Common myeloid progenitor, CD34-positive (primary cell): Measurements from ENCODE around the gene SFT2D3.

ENCODE experiments used
- CTCF ChIA-PET: fragments of 350-600 bp; sonication (Branson Sonifier 250); formaldehyde crosslinking; loops from one replicate; lab custom pipeline; 2021; ENCODE audit warnings: antibody characterized with exemption; lab: Charles Lee
- POLR2A ChIA-PET: fragments of 350-600 bp; sonication (Branson Sonifier 250); formaldehyde crosslinking; loops from one replicate; lab custom pipeline; 2021; ENCODE audit warnings: antibody characterized with exemption; lab: Charles Lee
- DNase-seq, 3 donors: peaks; one replicate each; pipeline versions ENCODE4 v3.0.0 to v3.0.0-alpha.2; 2013
- H3K27ac ChIP-seq, 2 experiments: 1 replicate in 1 of 2; 2 replicates in 1 of 2; pipeline ENCODE4 v1.7.0; 2013; ENCODE audit warnings: inconsistent platforms in 2 of 2, low read length in 2 of 2, mild to moderate bottlenecking in 2 of 2, low read depth in 1 of 2, moderate library complexity in 1 of 2; ENCODE audit not compliant: severe bottlenecking in 2 of 2, insufficient read depth in 1 of 2, poor library complexity in 1 of 2
- H3K27me3 ChIP-seq, 5 experiments: replicated peaks in 2 of 5; 1 replicate in 3 of 5; 2 replicates in 2 of 5; pipeline versions ENCODE4 v1.6.1 to v1.7.0; 2013; ENCODE audit warnings: low read length in 4 of 5, mild to moderate bottlenecking in 2 of 5, moderate library complexity in 2 of 5, inconsistent platforms in 1 of 5; ENCODE audit not compliant: insufficient read depth in 5 of 5, control insufficient read depth in 4 of 5
- H3K36me3 ChIP-seq, 4 experiments: 1 replicate in 2 of 4; 2 replicates in 2 of 4; pipeline versions ENCODE4 v1.6.1 to v1.7.0; 2013; ENCODE audit warnings: low read length in 3 of 4, control low read depth in 1 of 4, mild to moderate bottlenecking in 1 of 4; ENCODE audit not compliant: control insufficient read depth in 4 of 4, insufficient read depth in 4 of 4
- H3K4me1 ChIP-seq, 4 experiments: 1 replicate in 3 of 4; 2 replicates in 1 of 4; pipeline versions ENCODE4 v1.6.1 to v1.7.1; 2013; ENCODE audit warnings: low read length in 3 of 4, mild to moderate bottlenecking in 3 of 4, control low read depth in 1 of 4, inconsistent platforms in 1 of 4, moderate library complexity in 1 of 4; ENCODE audit not compliant: control insufficient read depth in 4 of 4, insufficient read depth in 4 of 4; ENCODE audit errors: control extremely low read depth in 1 of 4
- H3K4me3 ChIP-seq, 7 experiments: 1 replicate in 4 of 7; 2 replicates in 3 of 7; pipeline versions ENCODE4 v1.5.1 to v1.7.0; 2013; ENCODE audit warnings: mild to moderate bottlenecking in 7 of 7, low read length in 6 of 7, moderate library complexity in 6 of 7, inconsistent platforms in 2 of 7, low read depth in 2 of 7, control low read depth in 1 of 7; ENCODE audit not compliant: insufficient read depth in 4 of 7, control insufficient read depth in 1 of 7; ENCODE audit errors: extremely low read depth in 1 of 7
- H3K9me3 ChIP-seq, 5 experiments: 1 replicate in 4 of 5; 2 replicates in 1 of 5; pipeline versions ENCODE4 v1.6.1 to v1.7.1; 2013; ENCODE audit warnings: low read length in 4 of 5, mild to moderate bottlenecking in 2 of 5, inconsistent platforms in 1 of 5, low read depth in 1 of 5, moderate library complexity in 1 of 5; ENCODE audit not compliant: control insufficient read depth in 4 of 5, insufficient read depth in 2 of 5; ENCODE audit errors: control extremely low read depth in 1 of 5
- WGBS: methylation state at CpG from one replicate; pipeline ENCODE4 v1.1.5; 2013; ENCODE audit not compliant: insufficient coverage; 5-methylcytosine and 5-hydroxymethylcytosine counted together

The SFT2D3 gene

GRCh38 chr2:127672341-127673224 lies 28.7 kb upstream of the SFT2D3 start:
- H3K36me3 ChIP-seq = no peaks in the 10 kb centered on the region
- H3K4me3 ChIP-seq = no peak overlapping the region
- no peak overlapping the region for H3K27ac ChIP-seq
- POLR2A ChIA-PET = no interaction called here
- H3K9me3 ChIP-seq = peaks cover 0 to 3% (median 0%) of the 10 kb centered on the region in 5 experiments
- H3K27me3 ChIP-seq = peaks cover 3 to 71% (median 24%) of the 10 kb centered on the region in 5 experiments
- CTCF ChIA-PET = interaction anchor here (1.5 kb wide), 1 partner anchor 8 kb away, joined by 3 read pairs; no protein-coding TSS in a partner anchor
- no peak for DNase-seq
- 92% methylated on average over 20 of the region's 20 CpGs for WGBS
- H3K4me1 ChIP-seq = peaks cover 0 to 13% (median 7%) of the 10 kb centered on the region in 4 experiments

- Histone ChIP-seq H3K9me3 (peaks cover 0 to 3% (median 0%) of the 10 kb centered on the region in 5 experiments), H3K36me3 (no peaks in the 10 kb centered on the region), H3K4me1 (peaks cover 0 to 13% (median 7%) of the 10 kb centered on the region in 4 experiments), H3K4me3 (no peak overlapping the region), H3K27ac (no peak overlapping the region), H3K27me3 (peaks cover 3 to 75% (median 31%) of the 10 kb centered on the region in 5 experiments)
- DNase-seq = no peak
- WGBS = 93% methylated on average over 13 of the region's 17 CpGs
- ChIA-PET POLR2A (no interaction called here), CTCF (interaction anchor here (4.6 kb wide), 1 partner anchor 22 kb away, joined by 19 read pairs; no protein-coding TSS in a partner anchor)
Measured at GRCh38 chr2:127673291-127674069, 27.8 kb upstream of the SFT2D3 start.

GRCh38 chr2:127674241-127675209 lies 26.8 kb upstream of the SFT2D3 start:
- POLR2A ChIA-PET = interaction anchor here (0.7 kb wide), 1 partner anchor 200 kb away, joined by 3 read pairs; no protein-coding TSS in a partner anchor
- peak overlapping the region in 5 of 7 experiments; percentile 2 to 66 (median 61) for H3K4me3 ChIP-seq
- CTCF ChIA-PET = interaction anchor here (1.0 to 4.6 kb wide), 2 partner anchors 21 to 24 kb away, joined by 3 to 19 read pairs; no protein-coding TSS in a partner anchor

GRCh38 chr2:127675331-127676261 lies 25.7 kb upstream of the SFT2D3 start, which contains the start of gene LIMS2:
Gene LIMS2, minus strand, starts transcription at chr2:127675530. Its CDS starts 506 bp downstream, at chr2:127675024.
- Histone ChIP-seq H3K27me3 (peaks cover 3 to 70% (median 31%) of the 10 kb centered on the region in 5 experiments), H3K9me3 (no peaks in the 10 kb centered on the region), H3K36me3 (no peaks in the 10 kb centered on the region), H3K27ac (no peak within 1 kb of the TSS), H3K4me1 (peaks cover 0 to 13% (median 7%) of the 10 kb centered on the region in 4 experiments), H3K4me3 (peak within 1 kb of the TSS in 5 of 7 experiments; percentile 25 to 68 (median 66))
- WGBS = 1% methylated on average over 39 of the region's 56 CpGs
- CTCF ChIA-PET = interaction anchor here (1.0 to 4.6 kb wide), 5 partner anchors 18 to 26 kb away, joined by 3 to 19 read pairs (median 8); partner anchors contain the start of gene SFT2D3
- POLR2A ChIA-PET = no interaction called here
- DNase-seq = peak in 1 of 3 donors; percentile 31

More at GRCh38 chr2:127674241-127675209, 26.8 kb upstream of the SFT2D3 start:
- H3K27ac ChIP-seq = no peak overlapping the region
- peaks cover 0 to 3% (median 0%) of the 10 kb centered on the region in 5 experiments for H3K9me3 ChIP-seq
- H3K27me3 ChIP-seq = peaks cover 3 to 71% (median 31%) of the 10 kb centered on the region in 5 experiments
- WGBS = 10% methylated on average over 54 of the region's 72 CpGs
- H3K4me1 ChIP-seq = peaks cover 0 to 13% (median 7%) of the 10 kb centered on the region in 4 experiments
- peak in 2 of 3 donors; percentile 21 to 51 for DNase-seq
- H3K36me3 ChIP-seq = no peaks in the 10 kb centered on the region

- Histone ChIP-seq H3K4me3 (no peak overlapping the region), H3K4me1 (peaks cover 0 to 13% (median 11%) of the 10 kb centered on the region in 4 experiments), H3K36me3 (no peaks in the 10 kb centered on the region), H3K27me3 (peaks cover 3 to 60% (median 28%) of the 10 kb centered on the region in 5 experiments), H3K27ac (no peak overlapping the region), H3K9me3 (no peaks in the 10 kb centered on the region)
- WGBS = 100% methylated on average over 1 of the region's 2 CpGs
- POLR2A ChIA-PET = interaction anchor here (0.6 kb wide), 2 partner anchors 610 to 633 kb away, joined by 3 read pairs; no protein-coding TSS in a partner anchor
- CTCF ChIA-PET = interaction anchor here (1.6 to 4.6 kb wide), 5 partner anchors 18 to 27 kb away, joined by 4 to 19 read pairs (median 8); partner anchors contain the start of gene SFT2D3
- DNase-seq = no peak
Measured at GRCh38 chr2:127676906-127677305, 24.4 kb upstream of the SFT2D3 start.
